HG03558 (cell line): ENCODE results near the gene NIPBL.
"Not testable (repeated sequence)": the region's sequence is repeated elsewhere in the genome, so short reads cannot be mapped to it uniquely, and the experiment has no call there.

Experiments used
- ATAC-seq: cut with Tn5 transposase; IDR thresholded peaks from one replicate; pipeline ENCODE4 v1.9.1; 2021; ENCODE audit warnings: moderate number of reproducible peaks; ENCODE audit not compliant: unreplicated experiment; ENCODE audit errors: extremely low read depth

NIPBL gene

GRCh38 chr5:36876299-36876964 lies at the start of gene NIPBL:
TSS of gene NIPBL (plus strand) at chr5:36876769. CDS start at chr5:36953697, 76,928 bp downstream.
- peak; percentile 47 for ATAC-seq

GRCh38 chr5:36832274-36832673 lies 44.3 kb upstream of the NIPBL start:
- ATAC-seq = no peak

GRCh38 chr5:36836831-36837230 lies 39.7 kb upstream of the NIPBL start:
- no peak for ATAC-seq

GRCh38 chr5:36839489-36840476 lies 36.8 kb upstream of the NIPBL start:
- ATAC-seq = no peak

GRCh38 chr5:36841677-36842076 lies 34.9 kb upstream of the NIPBL start:
- no peak for ATAC-seq

GRCh38 chr5:36842087-36842486 lies 34.5 kb upstream of the NIPBL start:
- ATAC-seq = no peak

- ATAC-seq = no peak
Measured at GRCh38 chr5:36844305-36844704, 32.3 kb upstream of the NIPBL start.

GRCh38 chr5:36848545-36848944 lies 28.0 kb upstream of the NIPBL start:
- ATAC-seq = not testable (repeated sequence)

GRCh38 chr5:36852903-36853302 lies 23.7 kb upstream of the NIPBL start:
- not testable (repeated sequence) for ATAC-seq

- no peak for ATAC-seq
Measured at GRCh38 chr5:36854402-36855140, 22.0 kb upstream of the NIPBL start.

- ATAC-seq = no peak
Measured at GRCh38 chr5:36855141-36855495, 21.5 kb upstream of the NIPBL start.

- no peak for ATAC-seq
Measured at GRCh38 chr5:36861871-36862270, 14.7 kb upstream of the NIPBL start.

- ATAC-seq = peak; percentile 65
Measured at GRCh38 chr5:36870399-36871040, 6.0 kb upstream of the NIPBL start.

GRCh38 chr5:36874465-36874864 lies 2.1 kb upstream of the NIPBL start:
- ATAC-seq = no peak

- no peak for ATAC-seq
Measured at GRCh38 chr5:36875051-36875789, 1.3 kb upstream of the NIPBL start.

- peak; percentile 23 for ATAC-seq
Measured at GRCh38 chr5:36875790-36876298, 725 bp upstream of the NIPBL start.

- no peak for ATAC-seq
Measured at GRCh38 chr5:36876965-36877666, 547 bp downstream of the NIPBL start.

- no peak for ATAC-seq
Measured at GRCh38 chr5:36877667-36878391, 1.3 kb downstream of the NIPBL start.
